GM18498 (cell line): ENCODE measurements around the gene ZNF787.
"Not testable (repeated sequence)": the region's sequence is repeated elsewhere in the genome, so short reads cannot be mapped to it uniquely, and the experiment has no call there.

Experiments
- ATAC-seq: cut with Tn5 transposase; IDR thresholded peaks from one replicate; pipeline ENCODE4 v1.9.1; 2021; ENCODE audit warnings: mild to moderate bottlenecking, moderate library complexity; ENCODE audit not compliant: unreplicated experiment

ZNF787 gene

GRCh38 chr19:56106993-56107392, 14.1 kb downstream of the ZNF787 start:
- ATAC-seq = no peak

- no peak for ATAC-seq
Measured at GRCh38 chr19:56106397-56106849, 14.7 kb downstream of the ZNF787 start.

- not testable (repeated sequence) for ATAC-seq
Measured at GRCh38 chr19:56105831-56106396, 15.2 kb downstream of the ZNF787 start.

GRCh38 chr19:56105090-56105701, 15.9 kb downstream of the ZNF787 start:
- no peak for ATAC-seq

- ATAC-seq = no peak
Measured at GRCh38 chr19:56104423-56104822, 16.7 kb downstream of the ZNF787 start.

GRCh38 chr19:56103027-56103614, 18.0 kb downstream of the ZNF787 start:
- ATAC-seq = no peak

- ATAC-seq = no peak
Measured at GRCh38 chr19:56101746-56102535, 19.2 kb downstream of the ZNF787 start.

GRCh38 chr19:56101095-56101494, 20.0 kb downstream of the ZNF787 start:
- no peak for ATAC-seq

GRCh38 chr19:56099638-56100539, 21.2 kb downstream of the ZNF787 start:
- no peak for ATAC-seq

- no peak for ATAC-seq
Measured at GRCh38 chr19:56098731-56099568, 22.1 kb downstream of the ZNF787 start.

- not testable (repeated sequence) for ATAC-seq
Measured at GRCh38 chr19:56098237-56098636, 22.9 kb downstream of the ZNF787 start.

GRCh38 chr19:56097776-56098175, 23.3 kb downstream of the ZNF787 start:
- ATAC-seq = no peak

- no peak for ATAC-seq
Measured at GRCh38 chr19:56097306-56097705, 23.8 kb downstream of the ZNF787 start.

GRCh38 chr19:56096665-56097064, 24.4 kb downstream of the ZNF787 start:
- ATAC-seq = no peak

GRCh38 chr19:56094449-56094848, 26.6 kb downstream of the ZNF787 start:
- no peak for ATAC-seq

- ATAC-seq = no peak
Measured at GRCh38 chr19:56092685-56093631, 28.1 kb downstream of the ZNF787 start.

GRCh38 chr19:56091751-56092546, 29.1 kb downstream of the ZNF787 start:
- no peak for ATAC-seq

- ATAC-seq = no peak
Measured at GRCh38 chr19:56091066-56091490, 30.0 kb downstream of the ZNF787 start.
